K562 (cell line): ENCODE data around the gene TAF5L.

ENCODE experiments used
- ETV6 ChIP-seq, 3 experiments: fragments of 150-350 bp in 1 of 3; sonication (generic) in 1 of 3; formaldehyde crosslinking in 1 of 3; IDR thresholded peaks; 2 replicates each; pipeline versions ENCODE4 v1.6.1 to v1.8.0; 2014 to 2022; ENCODE audit warnings: borderline replicate concordance in 2 of 3, low read depth in 2 of 3, antibody characterized with exemption in 1 of 3, low read length in 1 of 3, mild to moderate bottlenecking in 1 of 3, missing genetic modification reagents in 1 of 3
- FOXP1 ChIP-seq: sonication (generic); formaldehyde crosslinking; IDR thresholded peaks from 2 replicates; pipeline ENCODE4 v1.8.0; 2022; ENCODE audit warnings: mild to moderate bottlenecking, missing genetic modification reagents
- KDM4B ChIP-seq, 2 experiments: fragments of 450-650 bp in 1 of 2; sonication (generic) in 1 of 2; IDR thresholded peaks; 2 replicates each; pipeline ENCODE4 v1.6.1; 2016 to 2017; ENCODE audit warnings: borderline replicate concordance in 2 of 2, antibody characterized with exemption in 1 of 2, low read depth in 1 of 2, mild to moderate bottlenecking in 1 of 2
- POLR2A ChIP-seq: fragments of 450-650 bp; conservative IDR thresholded peaks from 2 replicates; pipeline ENCODE4 v1.6.1; 2016
- POLR2AphosphoS2 ChIP-seq: IDR thresholded peaks from 2 replicates; pipeline ENCODE4 v1.6.1; 2012; ENCODE audit warnings: low read length, improper control_type of control experiment
- SNRNP70 ChIP-seq: fragments of 200-400 bp; formaldehyde crosslinking; optimal IDR thresholded peaks from 2 replicates; pipeline ENCODE3; 2017; ENCODE audit warnings: low read depth, low read length
- ZNF586 ChIP-seq: fragments of 450-650 bp; formaldehyde crosslinking; conservative IDR thresholded peaks from 2 replicates; pipeline ENCODE4 v1.4.0; 2020; ENCODE audit warnings: mild to moderate bottlenecking, moderate library complexity
- ZNF696 ChIP-seq: fragments of 250-450 bp; sonication (Bioruptor Pico); conservative IDR thresholded peaks from 2 replicates; pipeline ENCODE4 v1.4.0; 2020; ENCODE audit warnings: mild to moderate bottlenecking, moderate library complexity
- TF ChIP-seq, protein P1 (sequence below), 2 experiments: fragments of 450-650 bp in 1 of 2; sonication (generic) in 1 of 2; formaldehyde crosslinking; conservative IDR thresholded peaks; 2 replicates each; pipeline versions ENCODE4 v1.4.0 to v1.8.1; 2020 to 2022; ENCODE audit warnings: mild to moderate bottlenecking in 1 of 2, missing genetic modification reagents in 1 of 2
- TF ChIP-seq, protein P2 (sequence below): fragments of 250-450 bp; sonication (Bioruptor Pico); IDR thresholded peaks from 2 replicates; pipeline ENCODE4 v1.9.0; 2021; ENCODE audit warnings: mild to moderate bottlenecking, inconsistent platforms
- TF ChIP-seq, protein P3 (sequence below): fragments of 250-450 bp; sonication (Bioruptor Pico); IDR thresholded peaks from 2 replicates; pipeline ENCODE4 v1.8.0; 2021; ENCODE audit warnings: borderline replicate concordance, mild to moderate bottlenecking, moderate library complexity; ENCODE audit not compliant: poor library complexity, severe bottlenecking
- TF ChIP-seq, protein P4 (sequence below), 3 experiments: IDR thresholded peaks in 2 of 3; conservative IDR thresholded peaks in 1 of 3; 2 replicates each; pipeline ENCODE4 v1.5.1; 2011 to 2012; ENCODE audit warnings: low read length in 3 of 3, mild to moderate bottlenecking in 3 of 3, control low read depth in 2 of 3, improper control_type of control experiment in 1 of 3, inconsistent platforms in 1 of 3, low read depth in 1 of 3, mixed read lengths in 1 of 3, moderate library complexity in 1 of 3; ENCODE audit not compliant: insufficient read depth in 2 of 3

DNA sequence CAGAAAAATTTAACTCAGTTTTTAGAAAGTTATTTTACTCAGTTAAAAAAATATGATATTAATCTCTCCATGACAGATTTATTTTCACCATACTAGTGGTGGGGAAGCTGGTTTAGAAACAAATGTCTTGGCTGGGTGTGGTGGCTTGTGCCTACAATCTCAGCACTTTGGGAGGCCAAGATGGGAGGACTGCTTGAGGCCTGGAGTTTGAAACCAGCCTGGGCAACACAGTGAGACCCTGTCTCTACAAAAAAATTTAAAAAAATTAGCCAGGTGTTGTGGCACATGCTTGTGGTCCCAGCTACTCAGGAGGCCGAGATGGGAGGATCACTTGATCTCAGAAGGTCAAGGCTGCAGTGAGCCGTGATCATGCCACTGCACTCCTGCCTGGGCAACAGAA is 17.3 kb downstream of the TAF5L start:
- TF ChIP-seq KDM4B (IDR thresholded peaks at IDR 0.05; ENCODE audit: borderline replicate concordance in 2 of 2, low read depth in 1 of 2) (no peak), ETV6 (IDR thresholded peaks at IDR 0.05; ENCODE audit: borderline replicate concordance in 1 of 2, low read depth in 2 of 2, low read length in 1 of 2) (no peak), ETV6 (CRISPR knock-in tag; IDR thresholded peaks at IDR 0.05; ENCODE audit: borderline replicate concordance) (no peak), ZNF586 (CRISPR knock-in tag) (no peak), POLR2AphosphoS2 (no peak), SNRNP70 (no peak), POLR2A (no peak), FOXP1 (no peak), ZNF696 (CRISPR knock-in tag) (no peak)
- TF ChIP-seq, protein P1, sequence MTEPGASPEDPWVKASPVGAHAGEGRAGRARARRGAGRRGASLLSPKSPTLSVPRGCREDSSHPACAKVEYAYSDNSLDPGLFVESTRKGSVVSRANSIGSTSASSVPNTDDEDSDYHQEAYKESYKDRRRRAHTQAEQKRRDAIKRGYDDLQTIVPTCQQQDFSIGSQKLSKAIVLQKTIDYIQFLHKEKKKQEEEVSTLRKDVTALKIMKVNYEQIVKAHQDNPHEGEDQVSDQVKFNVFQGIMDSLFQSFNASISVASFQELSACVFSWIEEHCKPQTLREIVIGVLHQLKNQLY (CRISPR knock-in tag; conservative IDR thresholded peaks at IDR 0.05) = no peak
- TF ChIP-seq, protein P2, sequence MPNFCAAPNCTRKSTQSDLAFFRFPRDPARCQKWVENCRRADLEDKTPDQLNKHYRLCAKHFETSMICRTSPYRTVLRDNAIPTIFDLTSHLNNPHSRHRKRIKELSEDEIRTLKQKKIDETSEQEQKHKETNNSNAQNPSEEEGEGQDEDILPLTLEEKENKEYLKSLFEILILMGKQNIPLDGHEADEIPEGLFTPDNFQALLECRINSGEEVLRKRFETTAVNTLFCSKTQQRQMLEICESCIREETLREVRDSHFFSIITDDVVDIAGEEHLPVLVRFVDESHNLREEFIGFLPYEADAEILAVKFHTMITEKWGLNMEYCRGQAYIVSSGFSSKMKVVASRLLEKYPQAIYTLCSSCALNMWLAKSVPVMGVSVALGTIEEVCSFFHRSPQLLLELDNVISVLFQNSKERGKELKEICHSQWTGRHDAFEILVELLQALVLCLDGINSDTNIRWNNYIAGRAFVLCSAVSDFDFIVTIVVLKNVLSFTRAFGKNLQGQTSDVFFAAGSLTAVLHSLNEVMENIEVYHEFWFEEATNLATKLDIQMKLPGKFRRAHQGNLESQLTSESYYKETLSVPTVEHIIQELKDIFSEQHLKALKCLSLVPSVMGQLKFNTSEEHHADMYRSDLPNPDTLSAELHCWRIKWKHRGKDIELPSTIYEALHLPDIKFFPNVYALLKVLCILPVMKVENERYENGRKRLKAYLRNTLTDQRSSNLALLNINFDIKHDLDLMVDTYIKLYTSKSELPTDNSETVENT = no peak
- TF ChIP-seq, protein P3, sequence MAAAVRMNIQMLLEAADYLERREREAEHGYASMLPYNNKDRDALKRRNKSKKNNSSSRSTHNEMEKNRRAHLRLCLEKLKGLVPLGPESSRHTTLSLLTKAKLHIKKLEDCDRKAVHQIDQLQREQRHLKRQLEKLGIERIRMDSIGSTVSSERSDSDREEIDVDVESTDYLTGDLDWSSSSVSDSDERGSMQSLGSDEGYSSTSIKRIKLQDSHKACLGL (CRISPR knock-in tag) = no peak
- TF ChIP-seq, protein P4, sequence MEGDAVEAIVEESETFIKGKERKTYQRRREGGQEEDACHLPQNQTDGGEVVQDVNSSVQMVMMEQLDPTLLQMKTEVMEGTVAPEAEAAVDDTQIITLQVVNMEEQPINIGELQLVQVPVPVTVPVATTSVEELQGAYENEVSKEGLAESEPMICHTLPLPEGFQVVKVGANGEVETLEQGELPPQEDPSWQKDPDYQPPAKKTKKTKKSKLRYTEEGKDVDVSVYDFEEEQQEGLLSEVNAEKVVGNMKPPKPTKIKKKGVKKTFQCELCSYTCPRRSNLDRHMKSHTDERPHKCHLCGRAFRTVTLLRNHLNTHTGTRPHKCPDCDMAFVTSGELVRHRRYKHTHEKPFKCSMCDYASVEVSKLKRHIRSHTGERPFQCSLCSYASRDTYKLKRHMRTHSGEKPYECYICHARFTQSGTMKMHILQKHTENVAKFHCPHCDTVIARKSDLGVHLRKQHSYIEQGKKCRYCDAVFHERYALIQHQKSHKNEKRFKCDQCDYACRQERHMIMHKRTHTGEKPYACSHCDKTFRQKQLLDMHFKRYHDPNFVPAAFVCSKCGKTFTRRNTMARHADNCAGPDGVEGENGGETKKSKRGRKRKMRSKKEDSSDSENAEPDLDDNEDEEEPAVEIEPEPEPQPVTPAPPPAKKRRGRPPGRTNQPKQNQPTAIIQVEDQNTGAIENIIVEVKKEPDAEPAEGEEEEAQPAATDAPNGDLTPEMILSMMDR (IDR thresholded peaks at IDR 0.05 in 2 of 3, conservative IDR thresholded peaks at IDR 0.05 in 1 of 3; ENCODE audit: insufficient read depth in 2 of 3, low read depth in 1 of 3, low read length in 3 of 3) = no peak
